ENCODE data around the gene SMAP1.

DNA sequence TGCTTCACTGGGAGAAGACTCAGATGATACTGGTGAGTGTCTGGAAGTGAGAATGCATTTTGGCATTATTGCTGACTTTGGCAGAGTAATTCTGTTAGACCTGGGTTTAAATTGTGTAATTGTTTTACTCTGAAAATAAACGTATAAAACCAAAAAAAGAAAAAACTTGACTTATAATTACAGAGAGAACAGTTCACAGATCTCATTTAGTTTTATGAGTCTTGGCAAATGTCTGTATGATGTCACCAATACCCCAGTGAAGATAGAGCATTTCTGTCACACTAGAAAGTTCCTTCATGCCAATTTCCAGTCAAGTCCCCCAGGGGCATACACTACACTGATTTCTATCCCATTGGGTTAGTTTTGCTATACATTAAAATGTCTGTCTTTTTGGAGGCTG is 67.3 kb downstream of the SMAP1 start:
- TF ChIP-seq ZBTB33 (IDR thresholded peaks at IDR 0.05; ENCODE audit: extremely low read depth, insufficient replicate concordance, low read length) (no peak), POLR2A (IDR thresholded peaks at IDR 0.05; ENCODE audit: borderline replicate concordance, extremely low read depth, insufficient read depth, insufficient read length) (no peak), CTCF (IDR thresholded peaks at IDR 0.05 in 2 of 3, conservative IDR thresholded peaks at IDR 0.05 in 1 of 3; ENCODE audit: borderline replicate concordance in 1 of 3, insufficient read depth in 1 of 3, low read depth in 2 of 3, low read length in 2 of 3) (no peak), ZFX (IDR thresholded peaks at IDR 0.05) (no peak), EZH2phosphoT487 (IDR thresholded peaks at IDR 0.05; ENCODE audit: borderline replicate concordance) (no peak), RAD21 (IDR thresholded peaks at IDR 0.05; ENCODE audit: low read depth) (no peak), ELF1 (IDR thresholded peaks at IDR 0.05; ENCODE audit: borderline replicate concordance, low read depth) (no peak), CBX3 (IDR thresholded peaks at IDR 0.05; ENCODE audit: low read depth) (no peak), ZNF274 (IDR thresholded peaks at IDR 0.05; ENCODE audit: low read depth, low read length) (no peak), SIN3A (IDR thresholded peaks at IDR 0.05; ENCODE audit: low read depth) (no peak)
- TF ChIP-seq, protein P1, sequence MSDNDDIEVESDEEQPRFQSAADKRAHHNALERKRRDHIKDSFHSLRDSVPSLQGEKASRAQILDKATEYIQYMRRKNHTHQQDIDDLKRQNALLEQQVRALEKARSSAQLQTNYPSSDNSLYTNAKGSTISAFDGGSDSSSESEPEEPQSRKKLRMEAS (IDR thresholded peaks at IDR 0.05) = no peak
